GM12878 (cell line): ENCODE measurements around the gene OR52N1. TPM values are rescaled to one million over a fixed set of nuclear protein-coding genes. Genes with fewer than 3 reads are reported as not detected.

Experiments
- ATAC-seq: fragments of 200-7000 bp; cut with Tn5 transposase; 3 replicates; pipeline ENCODE4 v1.9.1; 2020; ENCODE audit warnings: mild to moderate bottlenecking, moderate library complexity
- BruUV-seq: library from RNA; stranded (reverse); fragments of 400-500 nt; replicated peaks from 2 replicates; lab custom pipeline; 2021; lab: Mats Ljungman, UMichigan
- CTCF ChIA-PET: fragments of 300-600 bp; sonication (Branson Sonifier 250); formaldehyde crosslinking; extraction: SDS; loops from one replicate; lab custom pipeline; 2021; ENCODE audit warnings: inconsistent platforms; lab: Yijun Ruan, JAX
- POLR2A ChIA-PET: fragments of 350-600 bp; formaldehyde crosslinking; extraction: SDS; loops from one replicate; lab custom pipeline; 2021; ENCODE audit warnings: inconsistent platforms; lab: Charles Lee
- RAD21 ChIA-PET: fragments of 300-600 bp; sonication (Branson Sonifier 250); formaldehyde crosslinking; loops from one replicate; lab custom pipeline; 2023; ENCODE audit warnings: antibody characterized with exemption; ENCODE audit not compliant: unreplicated experiment; lab: Charles Lee
- SMC1A ChIA-PET: fragments of 300-600 bp; sonication (Branson Sonifier 250); formaldehyde crosslinking; loops from one replicate; lab custom pipeline; 2023; ENCODE audit not compliant: unreplicated experiment, uncharacterized antibody; lab: Charles Lee
- DNase-seq: peaks from one replicate; pipeline ENCODE4 v3.0.0-alpha.2; 2011; ENCODE audit warnings: low read depth, low spot score
- FAIRE-seq: peaks from 3 replicates; lab custom pipeline; 2011; peaks lifted over from hg19 to GRCh38; lab: Jason Lieb, UNC
- H2AFZ ChIP-seq: 2 replicates; pipeline ENCODE4 v1.6.0; 2011; ENCODE audit warnings: low read depth, low read length, control low read depth; ENCODE audit not compliant: control insufficient read depth
- H3K27ac ChIP-seq: 2 replicates; pipeline ENCODE4 v1.5.1; 2011; ENCODE audit warnings: control low read depth; ENCODE audit not compliant: control insufficient read depth, insufficient read depth
- H3K27me3 ChIP-seq, 2 experiments: replicated peaks in 1 of 2; 2 replicates each; pipeline versions ENCODE4 v1.6.0 to v1.6.1; 2011; ENCODE audit warnings: low read length in 1 of 2; ENCODE audit not compliant: control insufficient read depth in 2 of 2, insufficient read depth in 2 of 2
- H3K36me3 ChIP-seq, 2 experiments: 2 replicates each; pipeline ENCODE4 v1.5.1; 2011; ENCODE audit warnings: low read length in 1 of 2; ENCODE audit not compliant: control insufficient read depth in 2 of 2, insufficient read depth in 2 of 2
- H3K4me1 ChIP-seq: 2 replicates; pipeline ENCODE4 v1.6.1; 2011; ENCODE audit warnings: mild to moderate bottlenecking, low read length, moderate library complexity, mixed read lengths; ENCODE audit not compliant: control insufficient read depth, insufficient read depth
- H3K4me2 ChIP-seq: 2 replicates; pipeline ENCODE4 v1.6.0; 2011; ENCODE audit warnings: control low read depth; ENCODE audit not compliant: control insufficient read depth, insufficient read depth
- H3K4me3 ChIP-seq: fragments of 200-600 bp; sonication (generic); 2 replicates; pipeline ENCODE4 v1.5.1; 2016
- H3K79me2 ChIP-seq: 2 replicates; pipeline ENCODE4 v1.6.0; 2011; ENCODE audit warnings: low read length; ENCODE audit not compliant: control insufficient read depth, insufficient read depth
- H3K9ac ChIP-seq: 2 replicates; pipeline ENCODE4 v1.8.0; 2011; ENCODE audit warnings: low read length, control low read depth, mixed read lengths; ENCODE audit not compliant: control insufficient read depth, insufficient read depth
- H3K9me3 ChIP-seq: replicated peaks from 3 replicates; pipeline ENCODE4 v1.5.1; 2011; ENCODE audit warnings: mild to moderate bottlenecking, low read length; ENCODE audit not compliant: control insufficient read depth, insufficient read depth
- H4K20me1 ChIP-seq: 2 replicates; pipeline ENCODE4 v1.6.0; 2011; ENCODE audit not compliant: control insufficient read depth, insufficient read depth
- BACH1 ChIP-seq: fragments of 450-650 bp; IDR thresholded peaks from 2 replicates; pipeline ENCODE4 v1.6.1; 2017; ENCODE audit warnings: mild to moderate bottlenecking, borderline replicate concordance
- BRCA1 ChIP-seq: IDR thresholded peaks from 2 replicates; pipeline ENCODE4 v1.6.1; 2011; ENCODE audit warnings: low read depth, low read length, improper control_type of control experiment
- EP300 ChIP-seq, 2 experiments: fragments of 150-350 bp in 1 of 2; IDR thresholded peaks; 2 replicates each; pipeline ENCODE4 v1.6.1; 2011 to 2012; ENCODE audit warnings: low read depth in 2 of 2, low read length in 2 of 2, borderline replicate concordance in 1 of 2, improper control_type of control experiment in 1 of 2, inconsistent platforms in 1 of 2; ENCODE audit not compliant: control insufficient read depth in 1 of 2
- KAT2A ChIP-seq: conservative IDR thresholded peaks from 2 replicates; pipeline ENCODE4 v1.6.1; 2011; ENCODE audit warnings: low read depth, low read length; ENCODE audit not compliant: control insufficient read depth
- MEF2A ChIP-seq: IDR thresholded peaks from 2 replicates; pipeline ENCODE4 v1.6.1; 2011; ENCODE audit warnings: low read depth, mild to moderate bottlenecking, low read length, moderate library complexity; ENCODE audit not compliant: insufficient read depth
- MEF2B ChIP-seq: fragments of 450-650 bp; IDR thresholded peaks from 2 replicates; pipeline ENCODE4 v1.6.1; 2018; ENCODE audit warnings: mild to moderate bottlenecking, moderate library complexity; ENCODE audit not compliant: partially characterized antibody, poor library complexity, severe bottlenecking
- RELA ChIP-seq: fragments of 450-650 bp; IDR thresholded peaks from 2 replicates; pipeline ENCODE4 v1.8.0; 2014; ENCODE audit warnings: borderline replicate concordance; ENCODE audit not compliant: partially characterized antibody
- RELB ChIP-seq: fragments of 450-650 bp; IDR thresholded peaks from 2 replicates; pipeline ENCODE4 v1.6.1; 2017; ENCODE audit warnings: low read depth, mild to moderate bottlenecking, moderate library complexity
- SIX5 ChIP-seq: IDR thresholded peaks from 2 replicates; pipeline ENCODE4 v1.6.1; 2011; ENCODE audit warnings: mild to moderate bottlenecking, low read depth, low read length, moderate library complexity; ENCODE audit not compliant: severe bottlenecking
- STAT3 ChIP-seq: IDR thresholded peaks from 2 replicates; pipeline ENCODE4 v1.6.1; 2011; ENCODE audit warnings: low read depth, low read length, improper control_type of control experiment
- SUPT20H ChIP-seq: IDR thresholded peaks from 2 replicates; pipeline ENCODE4 v1.6.1; 2011; ENCODE audit warnings: low read depth, mild to moderate bottlenecking, low read length, moderate library complexity, borderline replicate concordance; ENCODE audit not compliant: control insufficient read depth
- SUZ12 ChIP-seq: fragments of 200-600 bp; sonication (generic); IDR thresholded peaks from one replicate; pipeline ENCODE4 v1.6.1; 2018; ENCODE audit warnings: antibody characterized with exemption, mild to moderate bottlenecking; ENCODE audit not compliant: unreplicated experiment
- TCF3 ChIP-seq: IDR thresholded peaks from 2 replicates; pipeline ENCODE4 v1.6.1; 2012; ENCODE audit warnings: low read depth, mild to moderate bottlenecking, low read length, borderline replicate concordance; ENCODE audit not compliant: insufficient read depth
- TCF7 ChIP-seq: IDR thresholded peaks from 2 replicates; pipeline ENCODE4 v1.6.1; 2014; ENCODE audit warnings: antibody characterized with exemption, borderline replicate concordance
- ZBED1 ChIP-seq: IDR thresholded peaks from 2 replicates; pipeline ENCODE4 v1.6.1; 2016; ENCODE audit warnings: borderline replicate concordance
- ZBTB40 ChIP-seq: fragments of 450-650 bp; IDR thresholded peaks from 2 replicates; pipeline ENCODE4 v1.6.1; 2016; ENCODE audit warnings: mild to moderate bottlenecking, moderate library complexity, borderline replicate concordance
- WGBS: methylation state at CpG from one replicate; pipeline ENCODE4 v1.1.6; 2016; ENCODE audit warnings: low lambda C conversion rate; ENCODE audit not compliant: insufficient replicate concordance, insufficient coverage; ENCODE audit errors: missing lambda C conversion rate; 5-methylcytosine and 5-hydroxymethylcytosine counted together
- in situ Hi-C: fragments of 300-500 bp; cut with MboI; formaldehyde crosslinking; loops from 9 replicates; pipeline ENCODE4 v1.14.3; 2018; ENCODE audit warnings: mixed read lengths
- intact Hi-C: fragments of 100-400 bp; cut with micrococcal nuclease; formaldehyde crosslinking; loops from one replicate; pipeline ENCODE4 v1.14.2; 2022; ENCODE audit not compliant: unreplicated experiment
- polyA plus RNA-seq, 11 experiments: library from polyadenylated mRNA; depleted of rRNA in 4 of 11; unstranded in 6 of 11; stranded (reverse) in 5 of 11; fragments of >200 nt; fragmentation: Nextera tagmentation in 4 of 11; fragmentation: Illumina TruSeq in 1 of 11; extraction: Ambion mirVana in 4 of 11; extraction: Trizol in 1 of 11; gene quantifications; 1 replicate in 1 of 11; 2 replicates in 10 of 11; pipeline versions ENCODE4 v1.2.1 to v1.2.3, GENCODE V29; 2011 to 2016; ENCODE audit warnings: inconsistent platforms in 2 of 11, missing spikeins in 2 of 11, low read depth in 1 of 11
- total RNA-seq, 4 experiments: library from RNA; depleted of rRNA in 3 of 4; stranded (reverse); fragments of >200 nt in 3 of 4; fragmentation: Illumina TruSeq in 1 of 4; extraction: Trizol in 1 of 4; gene quantifications; 2 replicates each; pipeline versions ENCODE4 v1.2.1 to v1.2.3, GENCODE V29; 2013 to 2021

The OR52N1 gene
- total and polyA plus RNA-seq, 10 of the 15 experiments (the other 5 are each of a cell fraction or from before 2014, with no cell fraction given), result 0.04 TPM; not detected in 9

DNA sequence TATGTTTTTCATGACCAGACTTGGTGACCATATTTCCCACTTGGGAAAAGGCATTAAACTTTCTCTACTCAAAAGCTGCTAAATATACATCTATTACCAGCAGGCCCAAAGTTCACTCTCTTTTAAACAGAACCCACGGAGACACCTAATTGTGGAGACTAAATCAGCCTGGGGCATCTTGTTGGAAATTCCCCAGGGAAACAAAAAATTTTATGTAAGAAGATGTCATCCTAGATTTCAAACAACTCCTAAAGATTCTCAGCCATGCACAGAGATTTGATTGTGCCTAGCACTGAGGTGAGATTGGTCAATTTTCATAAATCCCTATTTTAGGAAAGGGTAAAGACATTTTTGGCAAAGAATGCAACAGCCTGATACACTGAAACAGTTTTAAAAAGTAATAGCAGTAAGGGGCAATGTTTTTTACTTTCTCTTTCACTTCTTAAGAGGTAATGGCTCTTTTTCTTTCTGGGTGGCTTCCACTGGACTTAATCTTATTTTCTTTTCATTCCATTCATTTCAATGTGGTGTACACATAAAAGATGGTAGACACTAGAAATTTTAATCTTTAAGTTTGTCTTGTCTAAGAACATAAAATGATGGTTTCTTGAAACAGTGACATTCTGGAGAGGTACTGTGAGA is 27.3 kb upstream of the OR52N1 start:
- no peaks in the 10 kb centered on the region for H3K36me3 ChIP-seq
- FAIRE-seq (peak; percentile 85), ATAC-seq (peak; percentile 72), DNase-seq (no peak)
- RAD21 ChIA-PET, result interaction anchor here (1.4 to 2.4 kb wide), 2 partner anchors 9 to 73 kb away, joined by 6 to 8 read pairs; no protein-coding TSS in a partner anchor
- CTCF ChIA-PET, result interaction anchor here (0.7 to 2.4 kb wide), 3 partner anchors 8 to 73 kb away, joined by 4 to 12 read pairs (median 5); partner anchors contain the start of gene OR52N2
- no peaks in the 10 kb centered on the region for H3K4me1 ChIP-seq
- intact Hi-C loops, result loop anchor here (5.0 kb wide), 1 partner anchor 116 kb away; no protein-coding TSS in a partner anchor
- BruUV-seq, result no TSS peak
- no peak overlapping the region; the same call in 1 of the 2 replicates for H3K27ac ChIP-seq
- H3K4me2 ChIP-seq, result peak overlapping the region; percentile 67
- in situ Hi-C loops, result no loop called here
- peak overlapping the region; percentile 90 for H2AFZ ChIP-seq
- H3K27me3 ChIP-seq, result no peaks in the 10 kb centered on the region
- SMC1A ChIA-PET, result interaction anchor here (1.0 to 1.2 kb wide), 3 partner anchors 9 to 72 kb away, joined by 3 to 5 read pairs (median 4); no protein-coding TSS in a partner anchor
- WGBS, result 0% methylated on average over 1 of the region's 1 CpG
- POLR2A ChIA-PET, result interaction anchor here (0.6 to 0.9 kb wide), 2 partner anchors 118 to 1721 kb away, joined by 3 read pairs; no protein-coding TSS in a partner anchor
- TF ChIP-seq MEF2A, result no peak
- no peak for TF ChIP-seq BACH1
- no peak for TF ChIP-seq SUPT20H
- no peak for TF ChIP-seq BRCA1
- TF ChIP-seq RELB, result peak; percentile 58; the same call in 1 of the 2 replicates
- no peak for TF ChIP-seq TCF7
- no peak for TF ChIP-seq ZBED1
- no peak for TF ChIP-seq RELA
- peak; percentile 80 for TF ChIP-seq MEF2B
- no peak for TF ChIP-seq SIX5
- TF ChIP-seq ZBTB40, result no peak
- no peak for TF ChIP-seq EP300 (IDR thresholded peaks at IDR 0.05; ENCODE audit: borderline replicate concordance in 1 of 2, control insufficient read depth in 1 of 2, low read depth in 2 of 2, low read length in 2 of 2)
- no peak for TF ChIP-seq KAT2A
- no peak for TF ChIP-seq STAT3
- no peak for TF ChIP-seq TCF3
- no peak for TF ChIP-seq SUZ12
- H3K9me3 ChIP-seq, result no peaks in the 10 kb centered on the region; the same call in 2 of the 3 replicates
- no peak overlapping the region for H3K9ac ChIP-seq
- no peaks in the 10 kb centered on the region for H3K79me2 ChIP-seq
- no peaks in the 10 kb centered on the region for H4K20me1 ChIP-seq
- H3K4me3 ChIP-seq, result no peak overlapping the region
